Ishikawa (cell line): ENCODE data around the gene PARD3B.

Experiments
- EP300 ChIP-seq: IDR thresholded peaks from 2 replicates; pipeline ENCODE4 v1.6.1; 2012; ENCODE audit warnings: borderline replicate concordance
- RAD21 ChIP-seq: IDR thresholded peaks from 2 replicates; pipeline ENCODE4 v1.6.1; 2012; ENCODE audit warnings: low read depth
- TAF1 ChIP-seq: IDR thresholded peaks from 2 replicates; pipeline ENCODE4 v1.6.1; 2012; ENCODE audit warnings: low read depth, mild to moderate bottlenecking
- TF ChIP-seq, protein P1 (sequence below): IDR thresholded peaks from 2 replicates; pipeline ENCODE4 v1.6.1; 2012
- TF ChIP-seq, protein P2 (sequence below): IDR thresholded peaks from 2 replicates; pipeline ENCODE4 v1.6.1; 2012

DNA sequence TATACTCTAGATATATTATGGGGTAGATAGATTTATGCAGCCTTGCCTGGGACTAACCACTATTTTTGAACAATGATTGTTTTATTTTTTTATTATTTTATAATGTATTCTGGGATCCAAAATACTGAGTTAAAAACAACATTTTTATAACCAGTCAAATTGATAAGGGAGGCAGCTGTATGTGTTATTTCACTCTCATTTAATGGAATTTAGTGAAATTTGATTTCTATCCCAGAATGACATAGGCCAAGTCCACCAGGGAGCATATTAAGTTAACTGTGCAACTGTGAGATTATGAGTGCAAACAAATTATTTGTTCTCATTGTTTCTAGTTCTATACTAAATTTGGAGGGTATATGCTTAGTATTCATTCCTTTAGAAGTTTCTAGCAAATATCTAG lies 583.5 kb downstream of the PARD3B start:
- TF ChIP-seq TAF1 (no peak), RAD21 (no peak), EP300 (no peak)
- TF ChIP-seq, protein P1, sequence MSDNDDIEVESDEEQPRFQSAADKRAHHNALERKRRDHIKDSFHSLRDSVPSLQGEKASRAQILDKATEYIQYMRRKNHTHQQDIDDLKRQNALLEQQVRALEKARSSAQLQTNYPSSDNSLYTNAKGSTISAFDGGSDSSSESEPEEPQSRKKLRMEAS, result no peak
- TF ChIP-seq, protein P2, sequence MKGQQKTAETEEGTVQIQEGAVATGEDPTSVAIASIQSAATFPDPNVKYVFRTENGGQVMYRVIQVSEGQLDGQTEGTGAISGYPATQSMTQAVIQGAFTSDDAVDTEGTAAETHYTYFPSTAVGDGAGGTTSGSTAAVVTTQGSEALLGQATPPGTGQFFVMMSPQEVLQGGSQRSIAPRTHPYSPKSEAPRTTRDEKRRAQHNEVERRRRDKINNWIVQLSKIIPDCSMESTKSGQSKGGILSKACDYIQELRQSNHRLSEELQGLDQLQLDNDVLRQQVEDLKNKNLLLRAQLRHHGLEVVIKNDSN, result no peak
